DOHH2 (cell line): ENCODE results near the gene TRIM66.

Experiments
- H3F3A ChIP-seq: fragments of 200-600 bp; sonication (generic), shearing (Covaris generic); 2 replicates; pipeline ENCODE4 v1.6.0; 2016; ENCODE audit warnings: antibody characterized with exemption, mild to moderate bottlenecking; ENCODE audit not compliant: control insufficient read depth, insufficient read depth
- H3K27ac ChIP-seq: fragments of 200-600 bp; sonication (generic); 2 replicates; pipeline ENCODE4 v1.5.1; 2014; ENCODE audit warnings: low read depth, mild to moderate bottlenecking, low read length, moderate library complexity
- H3K27me3 ChIP-seq: fragments of 200-600 bp; sonication (generic); 2 replicates; pipeline ENCODE4 v1.6.1; 2014; ENCODE audit warnings: mild to moderate bottlenecking, low read length, mixed read lengths; ENCODE audit not compliant: control insufficient read depth
- H3K36me3 ChIP-seq: fragments of 200-600 bp; sonication (generic); 2 replicates; pipeline ENCODE4 v1.6.1; 2014; ENCODE audit warnings: mild to moderate bottlenecking, low read length, moderate library complexity, mixed read lengths; ENCODE audit not compliant: control insufficient read depth
- H3K4me1 ChIP-seq: fragments of 200-600 bp; sonication (generic); 2 replicates; pipeline ENCODE4 v1.6.1; 2014; ENCODE audit warnings: mild to moderate bottlenecking, low read length, mixed read lengths; ENCODE audit not compliant: control insufficient read depth
- H3K4me2 ChIP-seq: fragments of 200-600 bp; sonication (generic); 2 replicates; pipeline ENCODE4 v1.6.0; 2014; ENCODE audit warnings: mild to moderate bottlenecking, low read length, moderate library complexity
- H3K4me3 ChIP-seq: fragments of 200-600 bp; sonication (generic); 2 replicates; pipeline ENCODE4 v1.5.1; 2014; ENCODE audit warnings: mild to moderate bottlenecking, low read length, mixed read lengths
- H3K79me2 ChIP-seq: fragments of 200-600 bp; sonication (generic); 2 replicates; pipeline ENCODE4 v1.6.1; 2014; ENCODE audit warnings: mild to moderate bottlenecking, low read length, mixed read lengths; ENCODE audit not compliant: control insufficient read depth
- H3K9me2 ChIP-seq: fragments of 200-600 bp; sonication (generic); replicated peaks from 2 replicates; pipeline ENCODE4 v1.6.1; 2014; ENCODE audit warnings: mild to moderate bottlenecking, low read length, mixed read lengths; ENCODE audit not compliant: control insufficient read depth
- H3K9me3 ChIP-seq: fragments of 200-600 bp; sonication (generic); 2 replicates; pipeline ENCODE4 v1.6.1; 2014; ENCODE audit warnings: antibody characterized with exemption, low read length, mixed read lengths; ENCODE audit not compliant: control insufficient read depth, insufficient read depth
- H4K20me1 ChIP-seq: fragments of 200-600 bp; sonication (generic); 2 replicates; pipeline ENCODE4 v1.6.0; 2014; ENCODE audit warnings: low read depth, mild to moderate bottlenecking, antibody characterized with exemption, low read length, moderate library complexity; ENCODE audit not compliant: control insufficient read depth, insufficient read depth
- CTCF ChIP-seq: fragments of 200-600 bp; sonication (generic); IDR thresholded peaks from one replicate; pipeline ENCODE4 v1.5.1; 2014; ENCODE audit warnings: antibody characterized with exemption, mild to moderate bottlenecking, low read depth, low read length; ENCODE audit not compliant: poor library complexity, severe bottlenecking
- EZH2phosphoT487 ChIP-seq: fragments of 200-600 bp; sonication (generic); IDR thresholded peaks from 2 replicates; pipeline ENCODE4 v1.6.1; 2017; ENCODE audit warnings: borderline replicate concordance, mild to moderate bottlenecking, antibody characterized with exemption, low read length, moderate library complexity, mixed read lengths

Gene TRIM66

GRCh38 chr11:8693010-8693551 is 10.6 kb upstream of the TRIM66 start:
- H3K36me3 ChIP-seq, result peaks cover 80% of the 10 kb centered on the region
- peaks cover 21% of the 10 kb centered on the region for H3K4me1 ChIP-seq
- H3K79me2 ChIP-seq, result peaks cover 33% of the 10 kb centered on the region
- no peak overlapping the region for H3K27ac ChIP-seq
- H3K9me3 ChIP-seq, result no peaks in the 10 kb centered on the region
- H3F3A ChIP-seq, result peaks cover 14% of the 10 kb centered on the region
- no peak overlapping the region for H3K4me3 ChIP-seq
- TF ChIP-seq EZH2phosphoT487 (no peak), CTCF (no peak)
- H3K9me2 ChIP-seq, result no peaks in the 10 kb centered on the region
- no peak overlapping the region for H3K4me2 ChIP-seq
- H4K20me1 ChIP-seq, result no peaks in the 10 kb centered on the region
- H3K27me3 ChIP-seq, result no peaks in the 10 kb centered on the region

GRCh38 chr11:8692417-8692816 is 10.0 kb upstream of the TRIM66 start:
- Histone ChIP-seq H3K9me3 (no peaks in the 10 kb centered on the region), H3K4me1 (peaks cover 28% of the 10 kb centered on the region), H3K4me2 (no peak overlapping the region), H3K36me3 (peaks cover 81% of the 10 kb centered on the region), H3K9me2 (no peaks in the 10 kb centered on the region), H3K4me3 (no peak overlapping the region), H3K27ac (no peak overlapping the region), H4K20me1 (no peaks in the 10 kb centered on the region), H3F3A (peaks cover 20% of the 10 kb centered on the region), H3K79me2 (peaks cover 33% of the 10 kb centered on the region), H3K27me3 (no peaks in the 10 kb centered on the region)
- TF ChIP-seq CTCF (no peak), EZH2phosphoT487 (no peak)

- no peak overlapping the region for H3K4me2 ChIP-seq
Measured at GRCh38 chr11:8691601-8692000, 9.1 kb upstream of the TRIM66 start.

More at GRCh38 chr11:8691601-8692000, 9.1 kb upstream of the TRIM66 start:
- Histone ChIP-seq H3K4me1 (peaks cover 36% of the 10 kb centered on the region), H3F3A (peaks cover 28% of the 10 kb centered on the region), H3K27me3 (no peaks in the 10 kb centered on the region), H3K36me3 (peaks cover 86% of the 10 kb centered on the region), H3K4me3 (no peak overlapping the region), H3K79me2 (peaks cover 33% of the 10 kb centered on the region), H4K20me1 (no peaks in the 10 kb centered on the region), H3K27ac (no peak overlapping the region), H3K9me2 (no peaks in the 10 kb centered on the region), H3K9me3 (no peaks in the 10 kb centered on the region)
- TF ChIP-seq EZH2phosphoT487, result no peak
- TF ChIP-seq CTCF, result no peak
